HG03520 (cell line): ENCODE data around the gene FOXR1.
"Not testable (repeated sequence)": the region's sequence is repeated elsewhere in the genome, so short reads cannot be mapped to it uniquely, and the experiment has no call there.

Experiments
- ATAC-seq: cut with Tn5 transposase; IDR thresholded peaks from one replicate; pipeline ENCODE4 v1.9.1; 2021; ENCODE audit warnings: mild to moderate bottlenecking, moderate library complexity; ENCODE audit not compliant: unreplicated experiment

Gene FOXR1

GRCh38 chr11:118991486-118992038, 20.0 kb downstream of the FOXR1 start:
- not testable (repeated sequence) for ATAC-seq

GRCh38 chr11:118996926-118997626, 25.5 kb downstream of the FOXR1 start:
- no peak for ATAC-seq

- peak; percentile 88 for ATAC-seq
These were observed 26.2 kb downstream of the FOXR1 start, which contains the start of gene CENATAC for GRCh38 chr11:118997627-118998387. TSS of gene CENATAC (plus strand) at chr11:118998138. CDS start at chr11:118998198, 60 bp downstream.

GRCh38 chr11:118998388-118998717, 26.8 kb downstream of the FOXR1 start:
- no peak for ATAC-seq

- no peak for ATAC-seq
These were observed 27.3 kb downstream of the FOXR1 start for GRCh38 chr11:118998822-118999221.

- ATAC-seq, result no peak
These were observed 29.3 kb downstream of the FOXR1 start for GRCh38 chr11:119000906-119001305.

- no peak for ATAC-seq
These were observed 35.1 kb downstream of the FOXR1 start for GRCh38 chr11:119006656-119007055.

- ATAC-seq, result no peak
These were observed 40.0 kb downstream of the FOXR1 start for GRCh38 chr11:119011476-119012053.

GRCh38 chr11:119012629-119013170, 41.1 kb downstream of the FOXR1 start:
- no peak for ATAC-seq

GRCh38 chr11:119014209-119014924, 42.8 kb downstream of the FOXR1 start:
- ATAC-seq, result no peak

GRCh38 chr11:119015054-119015611, 43.6 kb downstream of the FOXR1 start:
- ATAC-seq, result no peak

GRCh38 chr11:119016216-119017009, 44.9 kb downstream of the FOXR1 start:
- no peak for ATAC-seq

- not testable (repeated sequence) for ATAC-seq
These were observed 45.8 kb downstream of the FOXR1 start for GRCh38 chr11:119017377-119017776.

GRCh38 chr11:119018074-119018938, 46.7 kb downstream of the FOXR1 start, which contains the start of the genes RPS25 and TRAPPC4:
TSS of gene RPS25 (minus strand) at chr11:119018343. CDS start at chr11:119018284, 59 bp downstream.
TSS of gene TRAPPC4 (plus strand) at chr11:119018766. CDS start at chr11:119018796, 30 bp downstream.
- peak; percentile 84 for ATAC-seq

GRCh38 chr11:119019996-119020395, 48.4 kb downstream of the FOXR1 start:
- no peak for ATAC-seq

GRCh38 chr11:119021631-119022030, 50.1 kb downstream of the FOXR1 start:
- no peak for ATAC-seq

GRCh38 chr11:119023741-119024140, 52.2 kb downstream of the FOXR1 start:
- no peak for ATAC-seq

GRCh38 chr11:119024430-119025098, 53.0 kb downstream of the FOXR1 start:
- ATAC-seq, result no peak
